Hematopoietic multipotent progenitor cell (in vitro differentiated cells): ENCODE measurements around the gene BBOF1. TPM values are rescaled to one million over a fixed set of nuclear protein-coding genes. Genes with fewer than 3 reads are reported as not detected.
A peak's percentile ranks its signal among the peaks of the same experiment; 100 is the strongest.

Experiments used
- DNase-seq, 3 donors: peaks; one replicate each; pipeline ENCODE4 v3.0.0-alpha.2; 2011 to 2015; ENCODE audit warnings: low read depth in 2 of 3, low spot score in 2 of 3
- total RNA-seq: library from RNA; depleted of rRNA; stranded (reverse); fragments of >200 nt; gene quantifications from one replicate; pipeline ENCODE4 v1.2.3, GENCODE V29; 2012

Gene BBOF1
- total RNA-seq, 1 donor: 1.6 TPM

DNA sequence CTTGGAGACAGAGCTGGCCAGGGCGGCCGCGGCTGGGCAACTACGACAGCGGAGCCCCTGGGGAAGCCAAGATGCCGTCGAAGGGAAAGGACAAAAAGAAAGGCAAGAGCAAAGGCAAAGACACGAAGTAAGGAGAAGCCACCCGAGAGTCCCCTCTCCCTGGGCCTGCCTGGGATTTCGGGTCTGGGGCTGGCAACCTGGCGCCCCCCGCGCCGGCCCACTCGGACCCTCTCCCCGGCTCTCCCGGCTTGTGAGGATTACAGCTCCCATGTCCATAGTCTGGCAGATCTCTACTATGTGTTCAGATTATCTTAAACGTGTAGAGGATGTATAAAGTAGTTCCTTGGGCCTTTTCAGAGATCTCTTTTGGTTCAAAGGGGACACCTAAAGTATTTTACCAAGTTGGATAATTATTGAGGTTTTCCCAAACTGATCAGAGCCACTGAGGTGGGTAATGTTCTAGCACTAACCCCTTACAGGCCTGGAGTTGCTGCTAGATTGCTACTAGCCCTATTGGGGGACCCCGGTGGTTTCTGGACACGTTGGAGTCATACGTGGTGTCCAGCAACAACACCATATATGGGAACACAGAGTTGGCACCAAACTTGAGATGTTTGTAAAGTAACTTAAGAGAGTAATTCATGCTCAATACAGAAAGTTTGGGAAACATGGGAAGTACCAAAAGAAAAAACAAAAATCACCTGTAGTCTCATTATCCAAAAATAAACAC, 424 bp downstream of the BBOF1 start:
- no peak for DNase-seq

DNA sequence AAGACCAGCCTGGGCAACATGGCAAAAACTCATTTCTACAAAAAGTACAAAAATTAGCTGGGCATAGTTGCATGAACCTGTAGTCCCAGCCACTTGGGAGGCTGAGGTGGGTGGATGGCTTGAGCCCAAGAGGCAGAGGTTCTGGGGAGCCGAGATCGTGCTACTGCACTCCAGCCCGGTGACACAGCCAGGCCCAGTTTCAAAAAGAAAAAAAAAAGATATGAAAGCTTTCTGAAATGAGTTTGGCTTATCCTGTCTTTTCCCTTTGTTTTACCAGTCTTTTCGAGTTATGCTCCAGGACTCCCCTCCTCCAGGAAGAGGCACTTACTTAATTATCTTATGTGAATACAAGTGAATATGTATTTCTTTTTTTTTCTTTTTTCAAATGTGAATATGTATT, 3.2 kb downstream of the BBOF1 start:
- DNase-seq: no peak

- no peak for DNase-seq
Measured at GRCh38 chr14:74029136-74029535, 10.0 kb downstream of the BBOF1 start.

DNA sequence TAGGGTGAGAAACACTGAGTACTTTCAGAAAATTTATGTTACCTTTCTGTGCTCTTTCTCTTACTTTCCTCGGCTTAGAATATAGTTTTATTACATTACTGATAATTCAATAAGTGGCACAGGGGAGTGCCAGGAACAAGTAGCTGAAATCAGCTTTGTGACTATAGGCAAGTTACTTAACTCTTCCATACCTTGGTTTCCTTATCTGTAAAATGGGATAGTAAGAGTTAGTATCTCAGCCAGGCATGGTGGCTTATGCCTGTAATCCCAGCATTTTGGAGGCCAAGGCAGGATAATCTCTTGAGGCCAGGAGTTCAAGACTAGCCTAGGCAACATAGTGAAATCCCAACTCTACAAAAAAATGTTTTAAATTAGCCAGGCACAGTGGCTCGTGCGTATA, 15.4 kb downstream of the BBOF1 start:
- DNase-seq: no peak

DNA sequence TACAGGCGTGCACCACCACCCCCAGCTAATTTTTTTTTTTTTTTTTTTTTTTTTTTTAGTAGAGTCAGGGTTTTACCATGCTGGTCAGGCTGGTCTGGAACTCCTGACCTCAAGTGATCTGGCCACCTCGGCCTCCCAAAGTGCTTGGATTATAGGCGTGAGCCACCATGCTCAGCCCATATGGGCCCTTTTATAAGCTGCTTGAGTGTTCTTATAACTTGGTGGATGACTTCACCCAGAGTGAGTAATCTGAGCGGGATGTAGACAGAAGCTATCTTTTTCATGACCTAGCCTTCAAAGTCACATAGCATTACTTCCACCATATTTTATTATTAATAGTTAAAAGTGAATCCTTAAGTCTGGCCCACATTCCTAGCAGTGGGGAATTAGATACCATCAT, 16.4 kb downstream of the BBOF1 start:
- DNase-seq: no peak

GRCh38 chr14:74038020-74038859, 19.1 kb downstream of the BBOF1 start:
- DNase-seq: peak; percentile 14 to 78 (median 45)

GRCh38 chr14:74042296-74042695, 23.1 kb downstream of the BBOF1 start:
- no peak for DNase-seq

DNA sequence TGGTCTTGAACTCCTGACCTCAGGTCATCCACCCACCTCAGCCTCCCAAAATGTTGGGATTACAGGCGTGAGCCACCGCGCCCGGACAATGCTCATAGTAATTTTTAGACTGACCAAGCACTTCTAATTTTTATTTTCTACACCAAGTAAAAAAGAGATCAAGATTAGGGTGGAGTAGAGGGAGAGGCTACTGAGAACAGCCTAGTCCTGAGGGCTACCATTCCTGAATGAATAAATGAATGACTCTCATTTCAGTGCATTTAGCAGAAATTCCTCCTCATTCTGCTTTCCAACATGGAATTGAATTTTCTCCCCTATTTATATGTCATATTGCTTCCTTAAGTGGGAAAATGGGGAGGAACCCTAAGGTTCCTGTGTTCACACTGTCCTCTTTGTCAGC, 26.4 kb downstream of the BBOF1 start:
- no peak for DNase-seq

- no peak for DNase-seq
Measured at GRCh38 chr14:74048281-74048680, 29.1 kb downstream of the BBOF1 start.

GRCh38 chr14:74049876-74050495, 30.8 kb downstream of the BBOF1 start:
- peak in 1 of 3 donors; percentile 31 for DNase-seq

- no peak for DNase-seq
Measured at GRCh38 chr14:74062809-74063150, 43.6 kb downstream of the BBOF1 start.

DNA sequence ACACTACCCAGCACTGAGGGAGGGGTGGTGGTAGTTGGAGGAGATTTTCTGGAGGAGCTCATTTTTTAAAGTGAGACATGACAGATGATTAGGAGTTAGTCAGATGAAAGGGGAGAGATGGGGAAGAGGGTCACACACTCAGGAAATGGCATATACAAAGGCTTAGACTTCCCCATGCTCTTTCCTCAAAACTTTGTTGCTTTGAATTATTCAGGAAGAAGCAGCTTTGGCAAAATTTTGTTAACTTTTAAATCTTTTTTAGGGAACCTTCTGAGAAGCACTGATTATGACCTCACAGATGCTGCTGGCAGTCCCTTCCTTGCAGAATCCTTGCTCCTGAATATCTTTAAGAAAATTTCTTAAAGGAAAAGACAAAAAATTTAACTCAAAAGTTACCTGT, 45.3 kb downstream of the BBOF1 start:
- DNase-seq: no peak

GRCh38 chr14:74064883-74065282, 45.7 kb downstream of the BBOF1 start:
- DNase-seq: no peak

DNA sequence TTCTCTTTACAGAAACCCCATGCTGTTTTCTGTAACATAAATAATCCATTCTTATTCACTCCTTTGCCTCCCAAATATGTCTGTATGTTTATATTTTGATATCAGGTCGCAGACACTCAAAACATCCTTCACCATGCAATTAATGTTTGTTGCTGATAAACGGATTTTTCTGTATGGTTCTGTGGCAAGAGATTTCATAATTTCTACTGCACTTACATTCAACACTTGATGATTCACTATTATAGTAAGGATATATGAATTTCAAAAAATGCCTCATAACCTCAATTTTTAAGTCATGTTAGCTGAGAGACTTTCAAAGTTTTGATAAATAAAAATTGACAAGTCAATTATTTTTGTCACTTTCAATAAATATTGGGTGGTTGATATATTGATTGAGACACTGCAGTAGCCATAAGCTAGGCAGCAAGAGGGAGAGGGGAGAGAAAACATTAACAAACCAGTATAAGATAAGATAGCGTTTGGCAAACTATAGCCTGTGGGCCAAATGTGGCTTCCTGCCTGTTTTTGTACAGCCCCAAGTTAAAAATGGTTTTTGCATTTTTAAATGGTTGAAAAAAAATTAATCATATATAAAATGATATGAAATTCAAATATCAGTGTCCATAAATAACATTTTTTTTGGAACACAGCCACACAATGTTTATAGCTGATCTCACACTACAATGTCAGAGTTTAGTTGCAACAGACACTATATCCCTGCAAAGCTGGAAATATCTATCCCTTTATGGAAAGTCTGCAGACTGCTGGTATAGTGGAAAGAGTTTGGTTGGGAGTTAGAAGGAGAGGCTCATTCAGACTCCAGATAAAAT, 46.8 kb downstream of the BBOF1 start:
- no peak for DNase-seq

- DNase-seq: no peak
Measured at GRCh38 chr14:74077401-74077800, 58.3 kb downstream of the BBOF1 start.

GRCh38 chr14:74080820-74081460, 61.8 kb downstream of the BBOF1 start:
- no peak for DNase-seq

DNA sequence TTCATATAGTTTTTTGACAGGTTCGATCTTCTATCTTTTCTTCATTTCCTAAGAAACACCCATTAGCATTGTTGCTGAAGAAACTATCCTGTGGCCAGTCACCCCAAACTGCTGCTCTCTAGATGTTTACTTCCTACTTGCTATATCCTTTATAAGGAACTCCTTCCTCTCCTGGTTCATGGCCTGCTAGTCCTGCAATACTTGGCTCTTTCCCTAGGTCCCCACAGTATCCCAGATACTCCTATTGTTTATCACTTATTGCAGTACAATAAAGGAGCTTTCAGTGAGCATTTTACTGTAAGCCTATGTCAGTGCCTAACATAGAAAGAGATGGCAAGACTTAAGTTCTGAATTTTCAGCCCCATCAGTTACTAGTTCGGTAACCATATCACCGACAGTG, 62.3 kb downstream of the BBOF1 start:
- DNase-seq: no peak

GRCh38 chr14:74083161-74083560, 64.0 kb downstream of the BBOF1 start:
- DNase-seq: peak in 1 of 3 donors; percentile 4

DNA sequence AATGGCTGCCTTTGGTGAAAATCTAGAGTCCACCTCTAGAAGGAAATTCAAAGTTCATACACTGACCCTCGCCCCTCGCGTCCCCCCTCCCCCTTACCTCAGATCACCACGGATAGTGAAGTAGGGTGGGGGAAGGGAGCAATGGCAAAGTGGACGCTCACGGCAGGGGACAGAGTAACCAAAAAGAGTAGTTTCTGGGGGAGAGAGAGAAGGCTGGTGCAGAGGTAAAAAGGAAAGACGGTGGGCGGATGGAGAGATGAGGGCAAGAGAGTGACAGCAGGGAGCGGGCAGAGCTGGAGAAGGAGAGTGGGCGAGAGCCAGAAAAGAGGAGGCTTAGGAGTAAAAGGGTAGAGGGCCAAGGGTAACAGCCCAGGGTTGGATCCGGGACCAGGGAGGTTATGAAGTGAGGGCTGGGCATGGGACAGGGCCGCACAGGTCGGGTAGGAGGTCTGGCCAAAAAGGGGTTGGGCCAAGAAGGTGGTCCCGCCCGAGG, 64.7 kb downstream of the BBOF1 start:
- no peak for DNase-seq
